HepG2 (cell line): ENCODE data around the gene SIGLEC14.

Experiments used
- ATF3 ChIP-seq: sonication (generic); formaldehyde crosslinking; IDR thresholded peaks from 2 replicates; pipeline ENCODE4 v1.4.0; 2020; ENCODE audit warnings: missing genetic modification reagents
- CTCF ChIP-seq: sonication (generic); formaldehyde crosslinking; IDR thresholded peaks from 2 replicates; pipeline ENCODE4 v1.5.0; 2020; ENCODE audit warnings: mild to moderate bottlenecking, missing genetic modification reagents, moderate library complexity
- NFRKB ChIP-seq: fragments of 450-650 bp; IDR thresholded peaks from 2 replicates; pipeline ENCODE4 v1.6.1; 2017
- POLR2AphosphoS2 ChIP-seq: IDR thresholded peaks from 2 replicates; pipeline ENCODE4 v1.6.1; 2011; ENCODE audit warnings: low read depth, low read length, improper control_type of control experiment
- RNF2 ChIP-seq: fragments of 450-650 bp; conservative IDR thresholded peaks from 2 replicates; pipeline ENCODE4 v1.6.1; 2016; ENCODE audit warnings: low read depth
- SUZ12 ChIP-seq: fragments of 150-350 bp; IDR thresholded peaks from 2 replicates; pipeline ENCODE4 v1.6.1; 2014; ENCODE audit warnings: low read depth, low read length
- ZNF558 ChIP-seq: sonication (generic); formaldehyde crosslinking; IDR thresholded peaks from 2 replicates; pipeline ENCODE4 v1.9.0; 2022; ENCODE audit warnings: mild to moderate bottlenecking, missing genetic modification reagents, borderline replicate concordance
- ZNF616 ChIP-seq: sonication (generic); formaldehyde crosslinking; IDR thresholded peaks from 2 replicates; pipeline ENCODE4 v1.5.0; 2020; ENCODE audit warnings: low read depth, mild to moderate bottlenecking, missing genetic modification reagents
- ZSCAN30 ChIP-seq: sonication (generic); formaldehyde crosslinking; IDR thresholded peaks from 2 replicates; pipeline ENCODE4 v1.5.0; 2020; ENCODE audit warnings: mild to moderate bottlenecking, missing genetic modification reagents

GRCh38 chr19:51641648-51642047 lies 5.0 kb downstream of the SIGLEC14 start:
- TF ChIP-seq RNF2 (no peak), POLR2AphosphoS2 (no peak), ZNF616 (no peak), NFRKB (no peak), SUZ12 (no peak), CTCF (CRISPR knock-in tag) (no peak), ZSCAN30 (no peak), ZNF558 (CRISPR knock-in tag) (no peak), ATF3 (CRISPR knock-in tag) (no peak)
